ENCODE data around the gene SLC10A7. TPM values are rescaled to one million over a fixed set of nuclear protein-coding genes. Genes with fewer than 3 reads are reported as not detected.
A peak's percentile ranks its signal among the peaks of the same experiment; 100 is the strongest.

Gene SLC10A7
- total and polyA plus RNA-seq, 2 of the 8 experiments (the other 6 are each of a cell fraction or from before 2014, with no cell fraction given), result 2.5 to 2.9 TPM

DNA sequence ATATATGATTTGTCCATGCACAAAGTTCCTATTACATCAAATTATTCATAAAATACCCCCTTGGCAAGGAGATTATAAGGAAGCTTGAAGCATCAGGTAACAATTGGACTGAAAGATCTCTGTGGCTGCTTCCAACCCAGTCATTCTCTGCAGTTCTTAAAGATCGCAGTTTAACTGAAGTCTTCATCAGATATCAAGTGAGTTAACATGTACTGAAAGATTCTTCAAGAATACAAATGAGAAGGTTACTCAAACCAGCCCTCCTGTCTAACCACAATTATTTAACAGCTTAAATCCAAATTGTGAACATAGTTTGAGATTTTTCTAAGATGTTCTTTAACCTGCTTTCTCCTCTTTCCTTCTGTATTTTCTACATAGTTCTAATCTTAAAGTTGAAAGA, 56.1 kb downstream of the SLC10A7 start:
- DNase-seq (ENCODE audit: low read depth in 1 of 2, low spot score in 2 of 2) (no peak), FAIRE-seq (no peak)
- ChIA-PET POLR2A (ENCODE audit: partially characterized antibody) (no interaction called here), CTCF (ENCODE audit: partially characterized antibody) (no interaction called here)
- H3K23me2 ChIP-seq (ENCODE audit: low read depth, low read length), result no peaks in the 10 kb centered on the region
- no peaks in the 10 kb centered on the region for H3K27me3 ChIP-seq (replicated peaks in 1 of 4; ENCODE audit: control insufficient read depth in 3 of 4, extremely low read depth in 1 of 4, insufficient read depth in 3 of 4, low read length in 3 of 4)
- no peak overlapping the region for H2BK12ac ChIP-seq (ENCODE audit: low read depth, low read length)
- no peaks in the 10 kb centered on the region for H3K4me1 ChIP-seq (replicated peaks in 1 of 4; ENCODE audit: control insufficient read depth in 3 of 4, insufficient read depth in 4 of 4, low read length in 3 of 4)
- 91% methylated on average over 1 of the region's 1 CpG; no CpG with 5 or more reads in 1 of the 2 experiments for WGBS, 2 experiments (ENCODE audit: extremely low coverage in 1 of 2, insufficient coverage in 1 of 2, insufficient read length in 1 of 2, insufficient replicate concordance in 2 of 2, low coverage in 1 of 2, low lambda C conversion rate in 2 of 2, missing lambda C conversion rate in 1 of 2)
- H3K9ac ChIP-seq (replicated peaks in 1 of 4; ENCODE audit: extremely low read depth in 1 of 4, low read depth in 3 of 4, low read length in 3 of 4), result peak overlapping the region in 1 of 4 experiments; percentile 8; a peak in 1 of 7 replicates
- H2BK5ac ChIP-seq (ENCODE audit: low read depth, low read length), result no peak overlapping the region
- H2BK20ac ChIP-seq (ENCODE audit: low read length), result no peak overlapping the region
- no peak overlapping the region for H2AFZ ChIP-seq (ENCODE audit: low read length)
- H4K5ac ChIP-seq (ENCODE audit: insufficient read length, low read depth, low read length), result no peak overlapping the region
- TF ChIP-seq, protein P1, sequence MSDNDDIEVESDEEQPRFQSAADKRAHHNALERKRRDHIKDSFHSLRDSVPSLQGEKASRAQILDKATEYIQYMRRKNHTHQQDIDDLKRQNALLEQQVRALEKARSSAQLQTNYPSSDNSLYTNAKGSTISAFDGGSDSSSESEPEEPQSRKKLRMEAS (IDR thresholded peaks at IDR 0.05), result no peak
- H3K79me1 ChIP-seq (ENCODE audit: low read depth, low read length), result no peaks in the 10 kb centered on the region
- H4K8ac ChIP-seq (ENCODE audit: extremely low read depth, insufficient read depth, low read length), result no peak overlapping the region
- no peak overlapping the region for H3K23ac ChIP-seq (ENCODE audit: insufficient read length)
- no peaks in the 10 kb centered on the region for H3K79me2 ChIP-seq (ENCODE audit: control insufficient read depth in 1 of 2, insufficient read depth in 2 of 2, low read length in 2 of 2)
- no peaks in the 10 kb centered on the region for H3K9me3 ChIP-seq (ENCODE audit: insufficient read depth in 2 of 2, low read depth in 1 of 2, low read length in 1 of 2)
- no peak overlapping the region for H3K56ac ChIP-seq (replicated peaks; ENCODE audit: insufficient read length, low read depth, low read length)
- no peak overlapping the region for H2BK120ac ChIP-seq (replicated peaks; ENCODE audit: low read depth, low read length)
- H4K20me1 ChIP-seq (replicated peaks in 1 of 2; ENCODE audit: control insufficient read depth in 1 of 2, insufficient read depth in 2 of 2, low read length in 2 of 2), result no peaks in the 10 kb centered on the region
- no peak overlapping the region for H2AK5ac ChIP-seq (ENCODE audit: low read depth, low read length)
- H3K14ac ChIP-seq (ENCODE audit: insufficient read length), result no peak overlapping the region
- no peak overlapping the region for H3K4me3 ChIP-seq (ENCODE audit: extremely low read depth in 1 of 4, insufficient read depth in 2 of 4, low read depth in 3 of 4, low read length in 4 of 4)
- no peak overlapping the region for H3K18ac ChIP-seq (ENCODE audit: extremely low read depth, low read length)
- H3K27ac ChIP-seq (ENCODE audit: low read depth, low read length), result no peak overlapping the region
- H3K36me3 ChIP-seq (ENCODE audit: control insufficient read depth in 2 of 4, insufficient read depth in 4 of 4, low read length in 3 of 4), result no peaks in the 10 kb centered on the region
- H3K4me2 ChIP-seq (ENCODE audit: insufficient read depth in 1 of 2, low read depth in 2 of 2, low read length in 2 of 2), result no peak overlapping the region
- H3K4ac ChIP-seq (replicated peaks; ENCODE audit: insufficient read length, low read depth, low read length), result no peak overlapping the region
- no peak overlapping the region for H2BK15ac ChIP-seq (ENCODE audit: low read length)
- H4K91ac ChIP-seq (replicated peaks; ENCODE audit: insufficient read length, low read length), result no peak overlapping the region
